Ramos (cell line): ENCODE data around the gene MUTYH.
"Not testable (repeated sequence)": the region's sequence is repeated elsewhere in the genome, so short reads cannot be mapped to it uniquely, and the experiment has no call there.

ENCODE experiments used
- in situ Hi-C: fragments of 300-500 bp; cut with MboI; formaldehyde crosslinking; loops from one replicate; pipeline ENCODE4 v1.14.3; 2022; ENCODE audit warnings: low sequenced_read_pairs; ENCODE audit not compliant: unreplicated experiment

Gene MUTYH

DNA sequence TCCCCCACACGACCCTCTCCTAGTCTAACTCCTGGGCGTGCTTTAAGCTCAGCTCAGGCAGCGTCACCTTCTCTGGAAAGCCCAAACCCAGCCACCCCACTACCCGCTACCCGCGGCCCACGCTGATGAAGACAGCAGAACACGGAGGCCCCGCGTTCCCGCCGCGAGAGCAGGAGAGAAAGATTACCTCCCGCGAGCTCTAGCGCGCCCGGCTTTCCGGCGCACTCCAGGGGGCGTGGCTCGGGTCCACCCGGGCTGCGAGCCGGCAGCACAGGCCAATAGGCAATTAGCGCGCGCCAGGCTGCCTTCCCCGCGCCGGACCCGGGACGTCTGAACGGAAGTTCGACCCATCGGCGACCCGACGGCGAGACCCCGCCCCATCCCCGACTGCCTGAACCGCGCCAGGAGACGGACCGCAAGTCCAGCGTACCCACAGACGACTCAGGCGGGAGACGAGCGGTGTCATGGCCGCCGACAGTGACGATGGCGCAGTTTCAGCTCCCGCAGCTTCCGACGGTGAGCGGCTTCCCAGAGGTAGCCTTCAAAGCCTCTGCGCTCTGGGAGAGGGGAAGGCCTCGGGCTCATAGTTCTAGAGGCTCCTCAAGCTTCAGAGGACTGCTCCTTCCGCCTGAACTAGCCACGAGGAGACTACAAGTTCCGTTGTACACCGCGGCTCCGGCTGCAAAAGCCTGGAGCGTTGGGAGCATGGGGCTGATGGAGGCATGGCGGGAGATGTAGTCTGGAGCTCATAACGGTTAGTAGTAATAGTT lies at the start of gene MUTYH, which contains the start of gene TOE1:
MUTYH (minus strand) TSS at position 652 of the 770 bp plus-strand sequence. CDS start 5,935 bp downstream, outside the sequence.
TOE1 (plus strand) TSS at position 382 of the 770 bp plus-strand sequence; CDS start at position 465, 83 bp downstream.
- in situ Hi-C loops, result loop anchor here (10.0 kb wide), 1 partner anchor 225 kb away; no protein-coding TSS in a partner anchor

DNA sequence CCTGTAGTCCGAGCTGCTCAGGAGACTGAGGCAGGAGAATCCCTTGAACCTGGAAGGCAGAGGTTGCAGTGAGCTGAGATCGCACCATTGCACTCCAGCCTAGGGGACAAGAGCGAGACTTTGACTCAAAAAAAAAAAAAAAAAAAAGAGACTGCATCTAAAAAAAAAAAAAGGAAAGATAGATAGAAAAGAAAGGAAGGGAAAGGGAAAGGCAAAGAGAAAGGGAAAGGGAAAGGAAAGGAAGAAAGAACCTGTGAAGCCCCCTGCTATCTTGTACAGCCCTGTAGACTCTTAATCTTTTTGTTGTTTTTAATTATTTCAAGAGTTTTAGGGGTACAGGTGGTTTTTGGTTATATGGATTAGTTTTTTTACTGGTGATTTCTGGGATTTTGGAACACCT lies 46.0 kb upstream of the MUTYH start:
- in situ Hi-C loops, result no loop called here

DNA sequence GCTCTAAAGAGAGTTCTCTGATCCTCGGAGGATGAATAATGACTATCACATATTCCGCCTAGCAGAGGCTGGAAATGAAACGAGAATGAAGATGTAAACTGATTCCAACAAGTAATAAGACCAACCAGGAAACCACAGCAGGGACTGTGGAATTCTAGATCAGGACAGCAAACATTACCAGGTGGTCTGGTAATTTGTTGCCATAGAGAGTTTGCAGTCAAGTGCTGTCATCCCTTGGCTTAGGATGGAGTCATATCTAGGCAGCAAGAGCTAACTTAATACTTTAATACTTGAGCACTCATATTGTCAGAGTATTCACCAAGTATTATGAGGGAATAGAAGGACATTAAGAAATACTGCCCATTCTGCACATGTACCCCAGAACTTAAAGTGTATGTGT lies 45.1 kb upstream of the MUTYH start:
- in situ Hi-C loops, result no loop called here

DNA sequence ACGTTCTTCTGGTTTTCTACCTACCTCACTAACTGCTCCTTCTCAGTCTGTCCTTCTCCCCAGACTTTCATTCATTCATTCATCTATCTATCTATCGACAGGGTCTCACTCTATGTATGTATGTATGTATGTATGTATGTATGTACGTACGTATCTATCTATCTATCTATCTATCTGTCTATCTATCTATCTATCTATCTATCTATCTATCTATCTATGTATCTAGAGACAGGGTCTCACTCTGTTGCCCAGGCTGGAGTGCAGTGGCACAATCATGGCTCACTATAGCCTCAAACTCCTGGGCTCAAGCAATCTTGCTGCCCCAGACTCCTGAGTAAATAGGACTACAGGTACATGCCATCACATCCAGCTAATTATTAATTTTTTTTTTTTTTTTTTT lies 44.0 kb upstream of the MUTYH start:
- in situ Hi-C loops, result not testable (repeated sequence)

DNA sequence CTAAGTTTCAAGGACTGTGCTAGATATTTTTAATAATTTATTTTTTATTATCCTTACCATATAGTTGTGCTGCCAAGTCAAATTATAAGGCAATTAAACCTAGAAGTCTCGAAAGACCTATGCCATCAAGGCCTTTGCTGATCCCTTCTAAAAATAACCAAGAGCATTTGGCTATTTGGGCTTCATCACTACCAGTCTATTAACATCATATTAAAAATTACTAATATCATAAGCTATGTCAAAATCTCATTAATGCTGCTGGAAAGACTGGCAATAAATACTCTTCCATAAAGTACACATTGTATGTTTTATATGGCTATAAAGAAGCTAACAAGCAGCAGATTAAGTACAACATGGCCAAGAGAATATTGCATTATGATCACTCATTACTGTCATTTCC lies 43.0 kb upstream of the MUTYH start:
- in situ Hi-C loops, result no loop called here

DNA sequence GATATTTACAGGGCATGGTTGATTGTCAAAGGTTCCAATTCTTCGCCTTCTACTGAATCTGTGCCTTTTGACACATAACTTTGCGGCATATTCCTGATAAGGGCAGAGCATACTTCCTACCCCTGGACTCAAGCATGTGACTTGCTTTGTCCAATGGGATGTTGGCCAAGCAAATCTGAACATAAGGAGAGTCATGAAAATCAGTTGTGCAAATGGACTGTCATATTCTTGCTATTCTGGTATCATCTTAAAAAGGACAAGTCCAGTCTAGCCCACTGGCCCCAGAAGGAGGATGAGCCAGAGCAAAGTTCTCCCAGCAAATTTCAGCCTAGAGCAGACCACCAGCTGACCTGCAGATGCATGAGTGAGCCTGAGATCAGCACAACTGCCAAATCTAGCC lies 41.0 kb upstream of the MUTYH start:
- in situ Hi-C loops, result no loop called here

DNA sequence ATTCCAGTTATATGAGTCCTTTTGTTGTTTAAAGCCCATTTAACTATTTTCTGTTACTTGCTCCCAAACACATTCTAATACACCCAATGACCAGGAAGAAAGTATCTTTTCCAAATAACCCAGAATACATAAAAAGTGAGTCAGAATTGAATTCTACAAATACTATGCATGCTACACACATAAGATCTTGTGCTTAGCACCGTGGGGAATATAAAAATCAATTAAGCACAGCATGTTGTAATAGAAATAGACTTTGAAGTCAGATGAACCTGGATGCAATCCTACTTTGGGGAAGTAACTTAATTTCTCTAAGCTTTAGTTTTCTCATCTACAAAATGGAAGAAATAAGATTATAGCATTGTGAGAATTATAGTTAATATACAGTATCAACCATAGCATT lies 40.5 kb upstream of the MUTYH start:
- in situ Hi-C loops, result no loop called here

DNA sequence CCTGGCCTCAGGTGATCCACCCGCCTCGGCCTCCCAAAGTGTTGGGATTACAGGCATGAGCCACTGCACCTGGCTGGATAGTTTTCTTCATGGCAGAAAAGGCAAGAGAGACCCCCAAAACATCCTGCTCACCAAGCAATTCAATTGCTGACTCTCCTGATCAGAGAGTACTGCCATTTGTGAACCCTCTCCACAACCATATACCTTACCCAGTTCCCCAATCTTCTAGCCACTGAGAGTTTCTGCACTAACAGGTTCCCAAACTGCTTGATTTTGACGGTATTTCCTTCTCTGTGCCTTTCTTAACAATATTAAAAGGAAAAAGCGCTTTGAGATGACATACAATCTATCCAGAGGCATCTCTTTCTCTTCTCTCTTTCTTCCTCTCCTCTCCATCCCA lies 39.9 kb upstream of the MUTYH start:
- in situ Hi-C loops, result no loop called here

DNA sequence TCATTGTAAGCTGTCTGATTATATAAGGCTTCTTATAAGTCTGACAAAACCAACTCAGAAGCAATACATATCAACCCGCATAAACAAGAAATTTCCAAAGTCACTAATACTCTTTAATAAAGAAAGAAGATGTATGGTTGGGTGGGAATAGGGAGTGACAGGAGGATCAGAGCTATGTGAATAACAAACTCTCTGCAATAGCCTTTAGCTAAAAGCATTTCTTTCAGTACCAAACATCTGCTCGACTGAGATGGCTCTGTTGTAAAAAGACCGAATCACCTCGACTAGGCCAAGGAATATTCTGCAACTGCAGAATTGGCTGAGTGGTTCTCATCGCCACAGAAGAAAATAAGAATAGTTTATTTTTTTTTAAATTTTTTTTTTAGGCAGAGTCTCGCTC lies 39.3 kb upstream of the MUTYH start:
- in situ Hi-C loops, result no loop called here

DNA sequence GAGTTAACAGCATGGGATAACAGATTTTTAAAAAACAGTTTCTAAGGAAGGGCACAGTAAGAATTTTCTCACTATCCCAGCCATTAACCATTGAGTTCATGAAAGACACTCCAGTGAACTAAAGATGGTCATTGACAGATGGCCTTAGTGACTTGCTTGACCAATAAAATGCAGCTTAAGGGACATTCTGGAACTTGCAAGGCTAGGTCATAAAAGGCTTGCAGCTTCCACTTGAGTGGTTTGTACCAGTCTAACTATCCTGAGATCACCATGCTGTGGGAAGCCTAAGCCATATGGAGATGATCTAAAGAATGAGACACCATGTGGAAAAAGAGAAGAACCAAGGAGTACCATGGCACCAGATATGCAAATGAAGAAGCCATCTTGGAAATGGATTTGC lies 37.9 kb upstream of the MUTYH start:
- in situ Hi-C loops, result no loop called here

DNA sequence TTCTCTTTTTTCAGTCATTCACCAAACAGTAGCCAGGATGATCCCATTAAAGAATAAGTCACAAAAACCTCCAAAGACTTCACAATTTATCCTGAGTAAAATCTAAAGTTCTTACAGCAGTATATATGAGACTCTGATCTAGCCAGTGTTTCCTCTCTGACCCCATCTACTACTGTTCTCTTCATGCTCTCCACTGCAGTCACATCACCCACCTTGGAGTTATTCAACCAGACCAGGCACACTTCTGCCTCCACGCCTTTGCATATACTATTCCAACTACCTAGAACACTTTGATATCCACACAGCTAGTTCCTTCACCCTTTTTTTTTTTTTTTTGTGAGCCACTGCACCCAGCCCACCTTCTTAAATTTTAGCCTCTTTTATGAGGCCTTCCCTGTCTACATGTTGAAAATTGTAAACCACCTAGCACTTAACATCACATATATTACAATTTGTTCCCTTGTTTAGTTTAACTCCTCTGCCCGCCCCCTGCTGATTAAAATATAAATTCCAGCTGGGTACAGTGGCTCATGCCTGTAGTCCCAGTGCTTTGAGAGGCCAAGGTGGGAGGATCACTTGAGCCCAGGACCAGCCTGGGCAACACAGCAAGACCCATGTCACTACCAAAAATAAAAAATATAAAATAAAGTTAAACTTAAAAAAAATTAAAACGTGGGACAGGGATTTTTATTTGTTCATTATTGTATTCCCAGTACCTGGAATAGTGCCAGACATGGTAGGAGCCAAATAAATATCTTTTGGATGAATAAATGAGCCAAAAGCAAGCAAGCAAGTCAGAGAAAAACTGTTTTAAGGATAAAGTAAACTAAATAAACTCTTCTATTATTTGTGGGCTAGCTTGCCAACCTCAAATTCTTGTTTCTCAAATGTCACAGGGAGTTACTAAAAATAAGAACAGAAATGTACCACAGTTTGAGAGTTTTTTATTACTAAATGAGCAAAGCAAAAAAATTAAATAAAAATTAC lies 35.2 kb upstream of the MUTYH start:
- in situ Hi-C loops, result no loop called here

DNA sequence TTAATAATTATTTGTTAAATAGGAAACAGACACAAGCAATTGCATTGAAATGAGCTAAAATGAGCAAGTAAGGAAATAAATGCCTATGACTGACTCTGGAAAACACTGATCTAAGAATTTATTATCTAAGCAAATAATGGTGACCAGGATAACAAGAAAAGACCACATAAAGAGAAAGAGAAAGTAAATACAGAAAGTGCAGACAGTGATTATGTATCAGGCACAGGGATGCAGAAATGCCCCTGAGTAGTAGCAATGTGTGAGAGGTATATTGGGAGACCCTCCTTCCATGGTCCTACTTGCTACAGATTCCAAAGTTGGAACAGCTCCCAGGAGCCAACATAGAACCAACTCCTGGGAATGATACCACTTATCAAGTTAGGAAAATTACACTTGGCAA lies 33.3 kb upstream of the MUTYH start:
- in situ Hi-C loops, result no loop called here

DNA sequence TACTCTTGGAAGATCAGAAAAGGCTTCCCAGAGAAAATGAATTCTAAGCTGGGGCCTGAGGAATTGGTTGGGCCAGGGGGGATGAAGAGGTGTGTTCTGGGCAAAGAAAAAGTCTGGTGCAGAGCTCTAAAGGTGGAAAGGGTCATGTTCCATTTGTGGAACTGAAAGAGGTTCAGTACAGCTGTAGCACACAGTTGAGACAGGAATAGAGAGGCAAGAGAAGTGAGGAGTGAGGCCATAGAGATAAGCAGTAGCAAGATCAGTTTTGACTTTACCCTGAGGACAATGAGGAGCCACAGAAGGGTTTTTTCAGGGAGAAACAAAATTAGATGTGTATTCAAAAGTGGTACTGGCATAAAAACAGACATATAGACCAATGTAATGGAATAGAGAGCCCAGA lies 30.3 kb upstream of the MUTYH start:
- in situ Hi-C loops, result no loop called here

DNA sequence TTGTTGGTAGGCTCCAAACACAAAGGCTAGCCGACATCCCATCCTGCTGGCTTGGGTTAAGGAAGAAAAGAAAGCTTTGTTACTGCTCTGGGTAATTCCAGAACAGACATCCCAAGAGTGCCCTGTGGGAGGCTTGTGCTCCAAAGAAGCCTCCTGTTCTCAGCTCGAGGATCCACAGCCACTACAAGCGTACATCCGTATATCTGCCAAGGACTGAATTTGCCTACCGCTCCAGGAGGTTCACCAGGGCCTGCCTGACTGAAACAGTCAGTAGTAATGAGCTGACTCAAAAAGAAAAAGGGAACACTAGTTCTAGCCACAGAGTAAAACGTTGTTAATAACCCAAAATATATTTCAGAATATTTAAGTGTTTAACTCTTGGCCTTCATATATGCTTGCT lies 24.8 kb upstream of the MUTYH start:
- in situ Hi-C loops, result no loop called here

DNA sequence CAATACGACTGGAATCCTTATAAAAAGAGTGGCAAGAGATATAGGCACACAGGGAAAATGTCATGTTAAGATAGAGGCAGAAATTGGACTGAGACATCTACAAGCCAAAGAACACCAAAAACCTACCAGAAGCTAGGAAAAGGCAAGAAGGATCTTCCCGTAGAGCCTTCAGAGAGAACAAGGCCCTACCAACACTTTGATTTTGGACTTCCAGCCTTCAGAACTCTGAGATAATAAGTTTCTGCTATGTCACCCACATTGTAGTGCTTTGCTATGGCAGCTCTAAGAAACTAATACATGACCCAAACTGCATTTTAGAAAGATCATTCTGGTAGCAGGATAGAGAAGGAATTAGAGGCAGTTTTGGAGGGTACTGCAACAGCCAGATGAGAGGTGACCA lies 24.1 kb upstream of the MUTYH start:
- in situ Hi-C loops, result no loop called here

DNA sequence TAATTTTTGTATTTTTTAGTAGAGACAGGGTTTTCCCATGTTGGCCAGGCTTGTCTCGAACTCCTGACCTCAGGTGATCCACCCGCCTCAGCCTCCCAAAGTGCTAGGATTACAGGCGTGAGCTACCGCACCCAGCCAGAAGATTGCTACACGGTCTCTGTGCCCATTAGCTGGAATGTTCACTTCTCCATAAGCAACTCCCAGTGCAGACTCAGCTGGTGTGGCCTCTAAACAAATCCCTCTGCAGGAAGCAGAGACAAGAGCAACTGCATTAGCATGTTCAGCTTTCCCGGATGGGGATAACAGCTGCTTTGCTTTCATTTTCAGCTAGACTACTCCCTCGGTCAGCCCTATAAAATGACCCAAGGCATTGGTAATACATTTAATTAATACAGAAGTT lies 20.7 kb upstream of the MUTYH start:
- in situ Hi-C loops, result not testable (repeated sequence)

DNA sequence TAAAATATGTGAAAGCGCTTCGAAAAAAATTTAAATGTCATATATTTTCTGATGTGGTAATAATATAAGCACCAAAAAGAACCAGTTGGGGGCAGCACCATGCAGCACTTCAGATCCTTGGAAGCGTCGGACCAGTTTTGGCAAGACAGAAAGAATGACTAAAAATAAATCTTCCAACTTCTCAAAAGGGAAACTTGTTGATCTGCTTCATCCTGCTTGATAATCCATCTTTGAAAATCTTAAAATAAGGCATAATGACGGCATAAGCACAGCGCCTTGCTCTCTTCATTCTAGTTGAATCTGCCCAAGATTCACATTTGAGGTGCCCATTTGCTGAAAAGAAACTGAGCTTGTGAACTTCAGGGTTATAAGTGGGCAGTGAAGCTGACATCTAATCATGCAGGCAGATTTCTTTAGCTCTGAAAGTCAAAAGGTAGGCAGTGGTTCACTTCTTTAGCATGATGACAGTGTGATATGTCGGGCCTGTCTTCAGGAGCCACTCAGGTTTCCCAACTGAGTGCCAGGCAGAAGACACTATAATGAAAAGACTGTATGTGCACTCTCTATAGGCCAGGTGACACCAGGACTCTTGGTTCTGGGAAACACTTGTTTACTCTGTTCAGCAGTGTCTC lies 19.8 kb upstream of the MUTYH start:
- in situ Hi-C loops, result no loop called here

DNA sequence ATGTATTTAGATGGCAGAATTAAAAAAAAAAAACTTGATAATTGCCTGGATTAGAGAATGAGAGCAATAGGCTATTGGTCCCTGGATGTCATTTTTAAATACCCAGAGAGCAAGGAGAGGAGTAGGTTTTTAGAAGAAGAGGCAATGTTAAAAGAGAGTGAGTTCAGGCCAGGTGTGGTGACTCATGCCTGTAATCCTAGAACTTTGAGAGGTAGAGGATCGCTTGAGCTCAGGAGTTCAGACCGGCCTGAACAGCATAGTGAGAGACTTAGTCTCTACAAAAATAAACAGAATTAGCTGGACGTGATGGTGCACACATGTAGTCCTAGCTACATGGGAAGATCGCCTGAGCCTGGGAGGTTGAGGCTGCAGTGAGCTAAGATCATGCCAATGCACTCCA lies 15.9 kb upstream of the MUTYH start:
- in situ Hi-C loops, result no loop called here

DNA sequence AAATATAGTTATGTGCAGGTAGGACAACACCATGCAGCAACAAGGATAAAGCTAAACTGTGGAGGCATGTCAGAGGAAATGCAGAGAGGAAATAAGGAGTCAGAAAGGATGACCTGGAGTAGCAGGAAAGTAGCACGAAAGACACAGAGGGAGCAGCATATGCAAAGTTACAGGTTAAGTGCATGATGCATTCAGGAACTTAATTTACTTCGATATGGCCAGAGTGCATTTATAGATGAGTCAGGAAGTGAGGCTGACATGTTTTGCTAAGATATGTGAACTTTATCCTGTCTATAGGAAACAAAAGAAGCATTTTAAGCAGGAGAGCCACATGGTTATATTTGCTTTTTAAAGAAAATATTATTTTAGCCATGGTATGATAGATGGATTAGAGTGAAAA lies 15.4 kb upstream of the MUTYH start:
- in situ Hi-C loops, result no loop called here

DNA sequence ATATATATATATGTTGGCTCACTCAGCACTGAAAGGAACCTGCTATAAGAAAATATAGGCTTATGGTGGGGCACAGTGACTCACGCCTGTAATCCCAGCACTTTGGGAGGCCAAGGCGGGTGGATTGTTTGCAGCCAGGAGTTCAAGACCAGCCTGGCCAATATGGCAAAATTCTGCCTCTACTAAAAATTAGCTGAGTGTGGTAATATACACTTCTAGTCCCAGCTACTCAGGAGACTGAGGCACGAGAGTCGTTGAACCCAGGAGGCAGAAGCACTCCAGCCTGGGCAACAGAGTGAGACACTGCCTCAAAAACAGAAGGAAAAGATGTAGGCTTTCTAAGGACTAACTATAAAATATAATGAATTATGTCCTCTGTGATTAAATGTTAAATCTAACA lies 14.6 kb upstream of the MUTYH start:
- in situ Hi-C loops, result no loop called here

DNA sequence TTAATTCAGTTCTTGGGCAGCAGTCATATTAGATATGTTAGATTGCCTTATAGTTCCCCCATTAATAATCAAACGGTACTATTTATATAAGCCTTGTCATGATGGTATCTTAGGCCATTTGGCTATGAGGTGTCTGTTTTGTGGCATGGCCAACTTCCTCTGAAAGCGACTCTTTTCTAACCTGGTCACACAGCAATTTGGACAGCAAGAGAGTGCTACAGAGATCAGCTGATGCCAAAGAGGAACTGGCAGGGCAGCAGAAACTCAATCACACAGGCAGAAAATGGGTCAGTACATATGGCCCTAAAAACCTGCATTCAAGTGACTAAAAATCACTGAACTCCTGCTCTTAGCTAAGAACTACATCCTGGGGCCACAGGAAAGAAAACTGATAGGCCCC lies 13.4 kb upstream of the MUTYH start:
- in situ Hi-C loops, result no loop called here
